Measurements from ENCODE around the gene CACHD1. TPM values are rescaled to one million over a fixed set of nuclear protein-coding genes. Genes with fewer than 3 reads are reported as not detected.

The CACHD1 gene
- total and polyA plus RNA-seq, 8 donors = 2.9 to 7.1 (median 5.2) TPM

DNA sequence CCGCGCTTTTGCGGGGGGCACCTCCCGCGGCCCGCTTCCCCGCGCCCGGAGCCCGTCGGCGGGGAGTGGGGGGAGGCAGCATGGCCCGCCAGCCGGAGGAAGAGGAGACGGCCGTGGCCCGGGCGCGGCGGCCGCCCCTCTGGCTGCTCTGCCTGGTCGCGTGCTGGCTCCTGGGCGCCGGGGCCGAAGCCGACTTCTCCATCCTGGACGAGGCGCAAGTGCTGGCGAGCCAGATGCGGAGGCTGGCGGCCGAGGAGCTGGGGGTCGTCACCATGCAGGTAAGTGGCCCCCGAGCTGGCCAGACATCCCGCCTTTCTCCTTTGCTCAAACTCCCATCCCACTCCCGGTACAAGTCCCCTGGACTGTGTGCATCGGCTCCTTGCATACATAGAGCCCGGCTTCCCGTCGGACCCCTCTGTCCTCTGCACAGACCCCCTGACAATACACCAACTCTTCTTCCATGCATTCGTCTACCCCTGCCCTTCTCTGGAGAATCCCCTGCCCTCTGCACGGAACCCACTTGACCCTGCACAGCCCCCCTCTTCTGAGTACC is 812 bp downstream of the CACHD1 start:
- peaks cover 9 to 25% (median 13%) of the 10 kb centered on the region in 3 donors for H3K4me1 ChIP-seq
- intact Hi-C loops (cut with DNase I) = loop anchor here in 1 of 3 donors (10.0 kb wide), 1 partner anchor 54 kb away; no protein-coding TSS in a partner anchor
- peak; percentile 17 to 85 (median 47) for DNase-seq

DNA sequence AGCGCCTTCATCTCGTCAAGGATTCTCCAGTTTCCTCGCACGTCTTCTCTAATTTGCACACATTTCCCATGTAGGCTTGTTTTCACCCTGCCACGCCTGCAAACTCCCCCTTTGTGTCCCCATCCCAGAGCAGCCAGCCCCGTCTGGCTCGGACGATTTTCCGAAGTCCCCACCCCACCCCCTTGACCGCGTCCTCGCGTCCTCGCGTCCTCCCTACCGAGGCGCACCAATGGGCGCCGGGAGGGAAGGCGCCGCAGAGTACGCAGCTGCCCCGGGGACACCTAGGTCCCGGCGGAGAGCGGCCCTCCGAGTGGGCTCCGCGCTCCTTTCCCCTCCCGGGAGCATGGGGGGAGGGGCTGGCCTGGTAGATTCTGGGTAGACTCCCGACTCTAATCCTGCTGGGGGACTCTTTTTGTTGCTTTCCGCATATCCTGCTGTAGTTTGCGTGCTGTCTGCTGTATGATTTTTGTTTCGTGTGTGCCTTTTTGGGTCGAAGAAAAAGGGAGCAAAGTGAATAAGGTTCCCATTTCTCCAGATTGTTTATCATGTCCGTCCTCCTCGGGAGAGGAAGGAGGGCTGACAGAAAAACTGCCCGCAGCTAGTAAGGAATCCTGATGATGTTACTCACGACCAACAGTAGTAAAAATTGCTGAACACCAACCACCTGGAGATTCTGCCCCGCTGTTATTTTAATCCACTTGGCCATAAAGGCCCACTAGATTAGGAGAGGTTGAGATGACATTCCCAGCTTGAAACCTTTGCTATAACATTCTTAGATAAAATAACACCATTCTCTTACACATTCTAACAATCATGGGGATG is 1.5 kb downstream of the CACHD1 start:
- H3K4me1 ChIP-seq = peaks cover 13 to 32% (median 13%) of the 10 kb centered on the region in 3 donors
- H3K4me3 ChIP-seq = peak overlapping the region; percentile 37 to 80 (median 79)
- H3K27me3 ChIP-seq = no peaks in the 10 kb centered on the region
- H3K36me3 ChIP-seq = no peaks in the 10 kb centered on the region
- ATAC-seq = peak in 3 of 4 donors; percentile 29 to 46 (median 40)
- intact Hi-C loops (cut with DNase I) = loop anchor here in 1 of 3 donors (10.0 kb wide), 1 partner anchor 53 kb away; no protein-coding TSS in a partner anchor
- DNase-seq = peak; percentile 35 to 82 (median 52)
- TF ChIP-seq, protein P1, sequence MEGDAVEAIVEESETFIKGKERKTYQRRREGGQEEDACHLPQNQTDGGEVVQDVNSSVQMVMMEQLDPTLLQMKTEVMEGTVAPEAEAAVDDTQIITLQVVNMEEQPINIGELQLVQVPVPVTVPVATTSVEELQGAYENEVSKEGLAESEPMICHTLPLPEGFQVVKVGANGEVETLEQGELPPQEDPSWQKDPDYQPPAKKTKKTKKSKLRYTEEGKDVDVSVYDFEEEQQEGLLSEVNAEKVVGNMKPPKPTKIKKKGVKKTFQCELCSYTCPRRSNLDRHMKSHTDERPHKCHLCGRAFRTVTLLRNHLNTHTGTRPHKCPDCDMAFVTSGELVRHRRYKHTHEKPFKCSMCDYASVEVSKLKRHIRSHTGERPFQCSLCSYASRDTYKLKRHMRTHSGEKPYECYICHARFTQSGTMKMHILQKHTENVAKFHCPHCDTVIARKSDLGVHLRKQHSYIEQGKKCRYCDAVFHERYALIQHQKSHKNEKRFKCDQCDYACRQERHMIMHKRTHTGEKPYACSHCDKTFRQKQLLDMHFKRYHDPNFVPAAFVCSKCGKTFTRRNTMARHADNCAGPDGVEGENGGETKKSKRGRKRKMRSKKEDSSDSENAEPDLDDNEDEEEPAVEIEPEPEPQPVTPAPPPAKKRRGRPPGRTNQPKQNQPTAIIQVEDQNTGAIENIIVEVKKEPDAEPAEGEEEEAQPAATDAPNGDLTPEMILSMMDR (IDR thresholded peaks at IDR 0.05) = no peak
- H3K27ac ChIP-seq = peak overlapping the region in 2 of 4 donors; percentile 25 to 37
- 1% methylated on average over 38 to 40 of the region's 40 CpGs for whole genome bisulfite sequencing, 2 donors
- no peaks in the 10 kb centered on the region for H3K9me3 ChIP-seq
- FAIRE-seq = no peak

More for the DNA sequence above, 812 bp downstream of the CACHD1 start:
- Histone ChIP-seq H3K4me3 (peak overlapping the region; percentile 37 to 80 (median 79)), H3K27ac (peak overlapping the region; percentile 76 to 90 (median 79)), H3K36me3 (no peaks in the 10 kb centered on the region), H3K27me3 (no peaks in the 10 kb centered on the region), H3K9me3 (no peaks in the 10 kb centered on the region)
- no peak for FAIRE-seq
- TF ChIP-seq, protein P1 (IDR thresholded peaks at IDR 0.05) = no peak
- peak; percentile 14 to 42 (median 31) for ATAC-seq
- WGBS, 2 donors = 0% methylated on average over 40 to 43 of the region's 43 CpGs

DNA sequence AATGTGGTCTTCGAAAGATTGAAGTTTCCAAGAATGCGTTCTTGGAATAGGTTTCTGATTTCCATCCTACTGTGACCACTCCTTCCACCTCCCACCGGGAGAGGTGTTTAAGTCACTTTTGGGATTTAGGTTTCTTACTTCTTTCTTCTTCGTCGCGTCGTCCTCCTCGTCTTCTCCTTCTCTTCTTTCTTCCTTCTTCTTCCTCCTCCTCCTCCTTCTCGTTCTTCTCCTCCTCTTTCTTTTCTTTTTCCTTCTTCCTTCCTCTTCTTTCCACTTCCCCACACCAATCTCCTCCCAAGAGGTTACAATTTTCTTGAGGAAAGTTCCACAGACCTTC is 2.1 kb downstream of the CACHD1 start:
- Histone ChIP-seq H3K4me3 (peak overlapping the region in 3 of 4 donors; percentile 79 to 80 (median 79)), H3K36me3 (no peaks in the 10 kb centered on the region), H3K4me1 (peaks cover 15 to 38% (median 18%) of the 10 kb centered on the region in 3 donors), H3K27me3 (no peaks in the 10 kb centered on the region), H3K9me3 (no peaks in the 10 kb centered on the region), H3K27ac (no peak overlapping the region)
- intact Hi-C loops (cut with DNase I) = loop anchor here in 1 of 3 donors (10.0 kb wide), 1 partner anchor 53 kb away; no protein-coding TSS in a partner anchor
- DNase-seq = no peak
- FAIRE-seq = no peak
- TF ChIP-seq, protein P1 (IDR thresholded peaks at IDR 0.05) = no peak
- ATAC-seq = no peak
- 55 to 57% methylated on average over 9 of the region's 9 CpGs for WGBS, 2 donors

DNA sequence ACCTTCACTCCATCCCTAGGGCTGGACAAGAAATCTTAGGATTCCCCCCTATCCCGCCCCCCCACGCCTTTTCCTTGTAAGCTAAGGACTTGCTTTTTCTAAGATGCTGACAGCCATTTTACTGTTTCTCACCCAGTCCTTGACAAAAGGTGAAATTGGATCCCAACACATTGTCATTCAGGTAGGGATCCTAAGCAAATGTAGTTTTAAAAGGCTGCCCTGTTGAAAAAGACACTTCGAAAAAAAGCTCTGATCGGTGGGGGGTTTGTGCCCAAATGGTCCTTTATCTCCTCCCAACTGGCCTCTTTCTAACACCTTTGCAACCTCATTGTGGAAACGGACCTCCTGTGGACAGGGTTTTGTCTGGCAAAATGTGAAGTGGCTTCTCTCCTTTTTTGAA is 2.9 kb downstream of the CACHD1 start:
- no peak for FAIRE-seq
- no peak overlapping the region for H3K27ac ChIP-seq

More for the DNA sequence above, 2.9 kb downstream of the CACHD1 start:
- H3K27me3 ChIP-seq = no peaks in the 10 kb centered on the region
- no peak overlapping the region for H3K4me3 ChIP-seq
- ATAC-seq = no peak
- H3K36me3 ChIP-seq = no peaks in the 10 kb centered on the region
- WGBS, 2 donors = 87 to 89% methylated on average over 5 of the region's 5 CpGs
- intact Hi-C loops (cut with DNase I) = loop anchor here in 1 of 3 donors (10.0 kb wide), 1 partner anchor 52 kb away; no protein-coding TSS in a partner anchor
- H3K9me3 ChIP-seq = no peaks in the 10 kb centered on the region
- TF ChIP-seq, protein P1 (IDR thresholded peaks at IDR 0.05) = no peak
- H3K4me1 ChIP-seq = peaks cover 18 to 42% (median 19%) of the 10 kb centered on the region in 3 donors
- DNase-seq = no peak
